ENCODE measurements around the gene KCNQ1.

DNA sequence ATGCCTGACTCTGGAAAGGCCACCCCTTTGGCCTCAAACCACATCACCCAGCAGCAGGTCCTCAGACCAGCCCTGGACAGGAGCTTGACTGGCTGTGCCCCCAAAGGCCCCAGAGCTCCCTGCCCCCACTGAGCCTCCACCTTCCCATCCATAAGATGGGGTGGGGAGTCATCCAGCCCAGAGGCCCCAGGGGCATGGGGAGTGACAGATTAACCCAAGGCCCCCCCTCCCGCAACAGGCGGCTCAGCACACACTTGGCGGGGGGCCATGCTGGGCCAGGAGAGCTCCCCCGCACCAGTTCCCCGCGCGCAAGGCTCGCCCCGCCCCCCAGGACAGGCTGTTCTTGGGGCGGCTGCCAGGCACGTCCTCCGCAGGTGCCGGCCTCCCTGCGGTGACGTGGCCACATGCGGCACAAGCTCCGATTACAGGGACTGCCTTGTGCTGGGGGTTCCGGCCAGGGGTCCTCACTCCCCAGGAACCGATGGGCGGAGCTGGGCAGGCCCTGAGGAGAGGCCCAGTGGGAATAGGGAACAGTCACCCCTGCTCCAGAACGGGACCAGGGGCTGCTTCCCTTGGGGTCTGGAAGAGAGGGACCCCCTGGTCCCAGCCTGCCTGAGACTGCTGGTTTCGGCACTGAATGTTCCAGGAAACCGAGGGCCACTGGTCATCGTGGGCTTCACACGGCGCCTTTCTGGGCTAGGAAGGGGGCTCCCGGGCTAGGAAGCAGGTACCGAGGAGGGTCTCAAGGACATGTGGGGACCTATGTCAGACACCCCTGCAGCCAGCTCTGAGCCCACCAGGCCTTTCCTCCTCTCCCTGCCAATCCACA is 445.9 kb downstream of the KCNQ1 start:
- no peak for TF ChIP-seq POLR2A (IDR thresholded peaks at IDR 0.05)
- TF ChIP-seq, protein P1, sequence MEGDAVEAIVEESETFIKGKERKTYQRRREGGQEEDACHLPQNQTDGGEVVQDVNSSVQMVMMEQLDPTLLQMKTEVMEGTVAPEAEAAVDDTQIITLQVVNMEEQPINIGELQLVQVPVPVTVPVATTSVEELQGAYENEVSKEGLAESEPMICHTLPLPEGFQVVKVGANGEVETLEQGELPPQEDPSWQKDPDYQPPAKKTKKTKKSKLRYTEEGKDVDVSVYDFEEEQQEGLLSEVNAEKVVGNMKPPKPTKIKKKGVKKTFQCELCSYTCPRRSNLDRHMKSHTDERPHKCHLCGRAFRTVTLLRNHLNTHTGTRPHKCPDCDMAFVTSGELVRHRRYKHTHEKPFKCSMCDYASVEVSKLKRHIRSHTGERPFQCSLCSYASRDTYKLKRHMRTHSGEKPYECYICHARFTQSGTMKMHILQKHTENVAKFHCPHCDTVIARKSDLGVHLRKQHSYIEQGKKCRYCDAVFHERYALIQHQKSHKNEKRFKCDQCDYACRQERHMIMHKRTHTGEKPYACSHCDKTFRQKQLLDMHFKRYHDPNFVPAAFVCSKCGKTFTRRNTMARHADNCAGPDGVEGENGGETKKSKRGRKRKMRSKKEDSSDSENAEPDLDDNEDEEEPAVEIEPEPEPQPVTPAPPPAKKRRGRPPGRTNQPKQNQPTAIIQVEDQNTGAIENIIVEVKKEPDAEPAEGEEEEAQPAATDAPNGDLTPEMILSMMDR (IDR thresholded peaks at IDR 0.05), result no peak

Data from adrenal gland (tissue), 5 donors.